ENCODE results near the gene SLC8A3.
A peak's percentile ranks its signal among the peaks of the same experiment; 100 is the strongest.

The SLC8A3 gene

GRCh38 chr14:70186900-70187451 is 1.8 kb downstream of the SLC8A3 start:
- Histone ChIP-seq H2BK15ac (ENCODE audit: low read depth, poor library complexity, severe bottlenecking) (no peak overlapping the region), H2AK5ac (ENCODE audit: low read length, severe bottlenecking) (no peak overlapping the region), H3K4me2 (ENCODE audit: low read length, poor library complexity, severe bottlenecking) (peak overlapping the region; percentile 98), H3K36me3 (ENCODE audit: control insufficient read depth in 1 of 2, insufficient read depth in 2 of 2, low read depth in 1 of 2, low read length in 2 of 2) (no peaks in the 10 kb centered on the region), H3K18ac (ENCODE audit: low read depth in 1 of 2, low read length in 2 of 2) (no peak overlapping the region), H3K4me3 (ENCODE audit: insufficient read depth in 1 of 2, low read depth in 1 of 2, low read length in 2 of 2) (peak overlapping the region in 1 of 2 experiments; percentile 74), H2BK5ac (ENCODE audit: low read depth, low read length, poor library complexity, severe bottlenecking) (no peak overlapping the region), H3K4ac (ENCODE audit: low read depth in 1 of 2, low read length in 2 of 2) (no peak overlapping the region), H3K14ac (ENCODE audit: low read length in 2 of 2) (no peak overlapping the region), H3K27ac (ENCODE audit: low read length, poor library complexity, severe bottlenecking) (no peak overlapping the region), H3K23ac (ENCODE audit: low read length in 2 of 2) (no peak overlapping the region), H3K4me1 (ENCODE audit: control insufficient read depth, insufficient read depth, low read depth, low read length) (peaks cover 22% of the 10 kb centered on the region), H2BK12ac (ENCODE audit: low read length in 2 of 2) (no peak overlapping the region), H3K9ac (ENCODE audit: low read length) (peak overlapping the region; percentile 53), H3K27me3 (ENCODE audit: control insufficient read depth in 1 of 2, insufficient read depth in 1 of 2, low read length in 2 of 2) (peaks cover 62 to 69% of the 10 kb centered on the region in 2 experiments), H4K91ac (ENCODE audit: low read length) (no peak overlapping the region), H4K8ac (ENCODE audit: low read length) (no peak overlapping the region), H2BK120ac (ENCODE audit: low read depth, low read length) (no peak overlapping the region), H3K79me1 (replicated peaks; ENCODE audit: low read length, poor library complexity, severe bottlenecking) (no peaks in the 10 kb centered on the region), H2AFZ (ENCODE audit: low read depth, low read length) (no peak overlapping the region), H3K9me3 (ENCODE audit: control insufficient read depth, low read length) (no peaks in the 10 kb centered on the region)
- WGBS = 11% methylated on average over 22 of the region's 26 CpGs
- DNase-seq = no peak

- no peak overlapping the region for H2AK5ac ChIP-seq (ENCODE audit: low read length, severe bottlenecking)
- H3K27me3 ChIP-seq (ENCODE audit: control insufficient read depth in 1 of 2, insufficient read depth in 1 of 2, low read length in 2 of 2) = peaks cover 49 to 50% of the 10 kb centered on the region in 2 experiments
- no peak overlapping the region for H3K27ac ChIP-seq (ENCODE audit: low read length, poor library complexity, severe bottlenecking)
- no peak overlapping the region for H3K9ac ChIP-seq (ENCODE audit: low read length)
- no peak overlapping the region for H4K91ac ChIP-seq (ENCODE audit: low read length)
- H3K18ac ChIP-seq (ENCODE audit: low read depth in 1 of 2, low read length in 2 of 2) = no peak overlapping the region
- no peak overlapping the region for H3K4me3 ChIP-seq (ENCODE audit: insufficient read depth in 1 of 2, low read depth in 1 of 2, low read length in 2 of 2)
- no peak overlapping the region for H3K4ac ChIP-seq (ENCODE audit: low read depth in 1 of 2, low read length in 2 of 2)
- peaks cover 19% of the 10 kb centered on the region for H3K4me1 ChIP-seq (ENCODE audit: control insufficient read depth, insufficient read depth, low read depth, low read length)
- H2BK15ac ChIP-seq (ENCODE audit: low read depth, poor library complexity, severe bottlenecking) = no peak overlapping the region
- 89% methylated on average over 6 of the region's 6 CpGs for WGBS
- no peak for DNase-seq
- no peaks in the 10 kb centered on the region for H3K36me3 ChIP-seq (ENCODE audit: control insufficient read depth in 1 of 2, insufficient read depth in 2 of 2, low read depth in 1 of 2, low read length in 2 of 2)
- no peak overlapping the region for H2BK120ac ChIP-seq (ENCODE audit: low read depth, low read length)
- no peak overlapping the region for H2BK5ac ChIP-seq (ENCODE audit: low read depth, low read length, poor library complexity, severe bottlenecking)
- no peaks in the 10 kb centered on the region for H3K79me1 ChIP-seq (replicated peaks; ENCODE audit: low read length, poor library complexity, severe bottlenecking)
- H3K14ac ChIP-seq (ENCODE audit: low read length in 2 of 2) = no peak overlapping the region
- no peak overlapping the region for H3K23ac ChIP-seq (ENCODE audit: low read length in 2 of 2)
- no peak overlapping the region for H2BK12ac ChIP-seq (ENCODE audit: low read length in 2 of 2)
- no peak overlapping the region for H3K4me2 ChIP-seq (ENCODE audit: low read length, poor library complexity, severe bottlenecking)
- H4K8ac ChIP-seq (ENCODE audit: low read length) = no peak overlapping the region
- H2AFZ ChIP-seq (ENCODE audit: low read depth, low read length) = no peak overlapping the region
- no peaks in the 10 kb centered on the region for H3K9me3 ChIP-seq (ENCODE audit: control insufficient read depth, low read length)
Observed at GRCh38 chr14:70183991-70184390, 4.8 kb downstream of the SLC8A3 start.

- Histone ChIP-seq H3K4ac (ENCODE audit: low read depth in 1 of 2, low read length in 2 of 2) (no peak overlapping the region), H4K91ac (ENCODE audit: low read length) (no peak overlapping the region), H2BK5ac (ENCODE audit: low read depth, low read length, poor library complexity, severe bottlenecking) (no peak overlapping the region), H3K27ac (ENCODE audit: low read length, poor library complexity, severe bottlenecking) (no peak overlapping the region), H2BK12ac (ENCODE audit: low read length in 2 of 2) (no peak overlapping the region), H3K4me3 (ENCODE audit: insufficient read depth in 1 of 2, low read depth in 1 of 2, low read length in 2 of 2) (no peak overlapping the region), H3K9me3 (ENCODE audit: control insufficient read depth, low read length) (no peaks in the 10 kb centered on the region), H3K23ac (ENCODE audit: low read length in 2 of 2) (no peak overlapping the region), H3K79me1 (replicated peaks; ENCODE audit: low read length, poor library complexity, severe bottlenecking) (no peaks in the 10 kb centered on the region), H3K4me2 (ENCODE audit: low read length, poor library complexity, severe bottlenecking) (no peak overlapping the region), H3K27me3 (ENCODE audit: control insufficient read depth in 1 of 2, insufficient read depth in 1 of 2, low read length in 2 of 2) (peaks cover 33 to 34% of the 10 kb centered on the region in 2 experiments), H3K36me3 (ENCODE audit: control insufficient read depth in 1 of 2, insufficient read depth in 2 of 2, low read depth in 1 of 2, low read length in 2 of 2) (no peaks in the 10 kb centered on the region), H3K18ac (ENCODE audit: low read depth in 1 of 2, low read length in 2 of 2) (no peak overlapping the region), H2AFZ (ENCODE audit: low read depth, low read length) (no peak overlapping the region), H4K8ac (ENCODE audit: low read length) (no peak overlapping the region), H2AK5ac (ENCODE audit: low read length, severe bottlenecking) (no peak overlapping the region), H3K4me1 (ENCODE audit: control insufficient read depth, insufficient read depth, low read depth, low read length) (no peaks in the 10 kb centered on the region), H2BK15ac (ENCODE audit: low read depth, poor library complexity, severe bottlenecking) (no peak overlapping the region), H3K9ac (ENCODE audit: low read length) (no peak overlapping the region), H2BK120ac (ENCODE audit: low read depth, low read length) (no peak overlapping the region), H3K14ac (ENCODE audit: low read length in 2 of 2) (no peak overlapping the region)
- WGBS = 82% methylated on average over 1 of the region's 1 CpG
- no peak for DNase-seq
Observed at GRCh38 chr14:70181276-70181675, 7.5 kb downstream of the SLC8A3 start.

GRCh38 chr14:70180718-70181117 is 8.0 kb downstream of the SLC8A3 start:
- no peaks in the 10 kb centered on the region for H3K36me3 ChIP-seq (ENCODE audit: control insufficient read depth in 1 of 2, insufficient read depth in 2 of 2, low read depth in 1 of 2, low read length in 2 of 2)
- H3K4me1 ChIP-seq (ENCODE audit: control insufficient read depth, insufficient read depth, low read depth, low read length) = no peaks in the 10 kb centered on the region
- 51% methylated on average over 1 of the region's 1 CpG for WGBS

More at GRCh38 chr14:70180718-70181117, 8.0 kb downstream of the SLC8A3 start:
- Histone ChIP-seq H4K8ac (ENCODE audit: low read length) (no peak overlapping the region), H3K79me1 (replicated peaks; ENCODE audit: low read length, poor library complexity, severe bottlenecking) (no peaks in the 10 kb centered on the region), H3K4ac (ENCODE audit: low read depth in 1 of 2, low read length in 2 of 2) (no peak overlapping the region), H2BK5ac (ENCODE audit: low read depth, low read length, poor library complexity, severe bottlenecking) (no peak overlapping the region), H2BK12ac (ENCODE audit: low read length in 2 of 2) (no peak overlapping the region), H2AK5ac (ENCODE audit: low read length, severe bottlenecking) (no peak overlapping the region), H3K9ac (ENCODE audit: low read length) (no peak overlapping the region), H3K27ac (ENCODE audit: low read length, poor library complexity, severe bottlenecking) (no peak overlapping the region), H3K18ac (ENCODE audit: low read depth in 1 of 2, low read length in 2 of 2) (no peak overlapping the region), H3K4me3 (ENCODE audit: insufficient read depth in 1 of 2, low read depth in 1 of 2, low read length in 2 of 2) (no peak overlapping the region), H2BK15ac (ENCODE audit: low read depth, poor library complexity, severe bottlenecking) (no peak overlapping the region), H3K4me2 (ENCODE audit: low read length, poor library complexity, severe bottlenecking) (no peak overlapping the region), H3K14ac (ENCODE audit: low read length in 2 of 2) (no peak overlapping the region), H3K23ac (ENCODE audit: low read length in 2 of 2) (no peak overlapping the region), H4K91ac (ENCODE audit: low read length) (no peak overlapping the region), H2AFZ (ENCODE audit: low read depth, low read length) (no peak overlapping the region), H3K27me3 (ENCODE audit: control insufficient read depth in 1 of 2, insufficient read depth in 1 of 2, low read length in 2 of 2) (peaks cover 27 to 34% of the 10 kb centered on the region in 2 experiments), H3K9me3 (ENCODE audit: control insufficient read depth, low read length) (no peaks in the 10 kb centered on the region), H2BK120ac (ENCODE audit: low read depth, low read length) (no peak overlapping the region)
- no peak for DNase-seq
